ENCODE measurements around the gene INPP5D. TPM values are rescaled to one million over a fixed set of nuclear protein-coding genes. Genes with fewer than 3 reads are reported as not detected.

INPP5D gene
- total RNA-seq, 1 experiment from 2014 or later: 2.3 TPM

DNA sequence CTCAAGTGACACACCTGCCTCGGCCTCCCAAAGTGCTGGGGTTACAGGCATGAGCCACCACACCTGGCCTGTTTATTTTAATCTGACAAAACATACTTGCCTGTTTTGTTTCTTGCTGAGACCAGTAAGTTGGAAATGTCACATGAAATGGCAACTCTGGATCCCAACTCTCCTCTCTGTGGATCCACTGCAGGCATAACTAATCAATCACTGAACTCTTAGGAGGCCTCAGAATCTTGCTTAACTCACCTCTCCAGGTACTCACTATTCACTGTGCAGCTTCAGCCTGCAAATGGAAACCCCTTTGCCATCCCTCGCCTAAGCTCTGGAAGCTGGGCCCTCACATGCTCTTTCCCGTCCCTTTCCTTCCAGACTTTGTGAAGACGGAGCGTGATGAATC is 134.9 kb downstream of the INPP5D start:
- H3K9me3 ChIP-seq (ENCODE audit: low read depth, low read length, poor library complexity, severe bottlenecking): no peaks in the 10 kb centered on the region
- BruUV-seq (replicated peaks): no TSS peak
- CTCF ChIA-PET: no interaction called here
- POLR2A ChIA-PET (ENCODE audit: low non-redundant PET): no interaction called here
- no peaks in the 10 kb centered on the region for H3K36me3 ChIP-seq (ENCODE audit: insufficient read depth, low read length, poor library complexity, severe bottlenecking)
- TF ChIP-seq EZH2 (IDR thresholded peaks at IDR 0.05; ENCODE audit: borderline replicate concordance, low read depth, low read length, poor library complexity, severe bottlenecking) (no peak), CTCF (conservative IDR thresholded peaks at IDR 0.05; ENCODE audit: low read depth, low read length) (no peak)
- no peak for DNase-seq (ENCODE audit: low spot score)
- H3K27me3 ChIP-seq (replicated peaks; ENCODE audit: insufficient read depth, low read depth, low read length, poor library complexity): no peaks in the 10 kb centered on the region
- no peak overlapping the region for H3K27ac ChIP-seq (ENCODE audit: low read depth, low read length, poor library complexity, severe bottlenecking)
- H3K4me1 ChIP-seq (ENCODE audit: insufficient read depth, low read length, poor library complexity, severe bottlenecking): no peaks in the 10 kb centered on the region
- no peak overlapping the region for H3K4me3 ChIP-seq (ENCODE audit: low read depth, low read length, poor library complexity, severe bottlenecking)
- intact Hi-C loops (cut with micrococcal nuclease; ENCODE audit: unreplicated experiment): no loop called here

DNA sequence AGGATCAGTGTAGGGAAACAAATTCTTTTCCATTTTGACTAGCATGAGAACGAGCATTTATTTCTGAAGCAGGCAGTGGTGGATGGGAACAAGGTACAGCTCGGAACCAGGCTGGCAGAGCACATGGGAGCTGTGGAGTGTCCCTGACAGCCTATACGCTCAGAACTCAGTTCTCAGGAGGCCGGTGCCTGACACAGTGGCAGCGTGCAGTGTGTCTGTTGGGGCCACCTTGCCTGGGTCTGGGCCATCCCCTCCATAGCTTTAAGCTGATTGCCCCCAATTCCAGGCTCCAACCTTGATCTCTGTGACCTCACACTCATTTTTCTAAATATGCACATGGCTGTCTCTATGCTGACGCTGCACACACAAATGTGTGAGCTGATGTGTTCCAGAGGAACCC is 136.9 kb downstream of the INPP5D start:
- TF ChIP-seq CTCF (conservative IDR thresholded peaks at IDR 0.05; ENCODE audit: low read depth, low read length) (no peak), EZH2 (IDR thresholded peaks at IDR 0.05; ENCODE audit: borderline replicate concordance, low read depth, low read length, poor library complexity, severe bottlenecking) (no peak)
- BruUV-seq (replicated peaks): no TSS peak
- Histone ChIP-seq H3K27ac (ENCODE audit: low read depth, low read length, poor library complexity, severe bottlenecking) (no peak overlapping the region), H3K4me1 (ENCODE audit: insufficient read depth, low read length, poor library complexity, severe bottlenecking) (no peaks in the 10 kb centered on the region), H3K9me3 (ENCODE audit: low read depth, low read length, poor library complexity, severe bottlenecking) (no peaks in the 10 kb centered on the region), H3K36me3 (ENCODE audit: insufficient read depth, low read length, poor library complexity, severe bottlenecking) (no peaks in the 10 kb centered on the region), H3K4me3 (ENCODE audit: low read depth, low read length, poor library complexity, severe bottlenecking) (no peak overlapping the region), H3K27me3 (replicated peaks; ENCODE audit: insufficient read depth, low read depth, low read length, poor library complexity) (no peaks in the 10 kb centered on the region)
- no peak for DNase-seq (ENCODE audit: low spot score)
- intact Hi-C loops (cut with micrococcal nuclease; ENCODE audit: unreplicated experiment): no loop called here
- CTCF ChIA-PET: no interaction called here
- POLR2A ChIA-PET (ENCODE audit: low non-redundant PET): no interaction called here

- DNase-seq (ENCODE audit: low spot score): no peak
- CTCF ChIA-PET: no interaction called here
- POLR2A ChIA-PET (ENCODE audit: low non-redundant PET): no interaction called here
- Histone ChIP-seq H3K27me3 (replicated peaks; ENCODE audit: insufficient read depth, low read depth, low read length, poor library complexity) (no peaks in the 10 kb centered on the region), H3K27ac (ENCODE audit: low read depth, low read length, poor library complexity, severe bottlenecking) (no peak overlapping the region), H3K36me3 (ENCODE audit: insufficient read depth, low read length, poor library complexity, severe bottlenecking) (no peaks in the 10 kb centered on the region), H3K4me3 (ENCODE audit: low read depth, low read length, poor library complexity, severe bottlenecking) (no peak overlapping the region), H3K9me3 (ENCODE audit: low read depth, low read length, poor library complexity, severe bottlenecking) (peaks cover 4% of the 10 kb centered on the region), H3K4me1 (ENCODE audit: insufficient read depth, low read length, poor library complexity, severe bottlenecking) (no peaks in the 10 kb centered on the region)
- BruUV-seq (replicated peaks): no TSS peak
- no peak for TF ChIP-seq CTCF (conservative IDR thresholded peaks at IDR 0.05; ENCODE audit: low read depth, low read length)
- intact Hi-C loops (cut with micrococcal nuclease; ENCODE audit: unreplicated experiment): no loop called here
Measured at GRCh38 chr2:233198026-233198425, 137.9 kb downstream of the INPP5D start.

Data from A673 (cell line).